Stomach (tissue), 4 donors: ENCODE data around the gene OR1S2.

Experiments
- POLR2A ChIP-seq, 4 donors: fragments of 450-650 bp; IDR thresholded peaks; one replicate each; pipeline ENCODE4 v1.6.1; 2016; ENCODE audit warnings: antibody characterized with exemption in 4 of 4, control low read depth in 2 of 4, mild to moderate bottlenecking in 1 of 4, moderate library complexity in 1 of 4
- POLR2AphosphoS5 ChIP-seq, 3 donors: sonication (generic); formaldehyde crosslinking; IDR thresholded peaks; one replicate each; pipeline ENCODE4 v1.6.1; 2016; ENCODE audit warnings: antibody characterized with exemption in 3 of 3
- TF ChIP-seq, protein P1 (sequence below), 7 experiments: fragments of 450-650 bp in 4 of 7; fragments of 200-600 bp in 3 of 7; sonication (generic) in 3 of 7; IDR thresholded peaks; one replicate each; pipeline ENCODE4 v1.5.1; 2016 to 2019; ENCODE audit warnings: antibody characterized with exemption in 7 of 7, control low read depth in 2 of 7, mild to moderate bottlenecking in 1 of 7

DNA sequence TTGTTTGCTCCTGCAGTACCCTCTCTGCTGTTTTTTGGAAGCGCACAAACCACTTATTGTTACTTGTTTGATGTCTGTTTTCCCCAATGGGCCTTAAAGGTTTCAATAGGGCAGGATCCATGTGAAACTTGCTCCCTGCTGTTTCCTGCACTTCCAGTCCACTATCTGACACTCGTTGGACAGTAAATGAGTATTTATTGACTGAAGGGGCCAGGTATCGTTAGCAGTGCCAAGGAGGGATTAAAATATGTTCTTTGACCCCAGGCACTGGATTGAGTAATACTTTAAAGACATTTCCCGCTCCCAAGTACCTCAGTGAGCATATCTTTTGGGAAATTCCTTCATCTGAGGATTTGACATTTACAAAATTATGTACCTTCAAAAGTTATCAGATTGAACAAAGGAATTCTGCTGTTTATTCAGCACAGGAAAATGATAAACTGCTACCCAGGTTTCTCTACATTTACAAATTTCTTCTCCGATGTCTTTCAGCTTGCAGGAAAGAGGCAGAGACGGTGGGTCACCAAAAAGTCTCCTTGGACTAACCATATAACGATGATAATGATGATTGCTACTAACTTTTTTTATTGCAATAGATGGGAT lies 38.3 kb downstream of the OR1S2 start:
- TF ChIP-seq POLR2AphosphoS5 (IDR thresholded peaks at IDR 0.05): no peak
- no peak for TF ChIP-seq POLR2A (IDR thresholded peaks at IDR 0.05)
- TF ChIP-seq, protein P1, sequence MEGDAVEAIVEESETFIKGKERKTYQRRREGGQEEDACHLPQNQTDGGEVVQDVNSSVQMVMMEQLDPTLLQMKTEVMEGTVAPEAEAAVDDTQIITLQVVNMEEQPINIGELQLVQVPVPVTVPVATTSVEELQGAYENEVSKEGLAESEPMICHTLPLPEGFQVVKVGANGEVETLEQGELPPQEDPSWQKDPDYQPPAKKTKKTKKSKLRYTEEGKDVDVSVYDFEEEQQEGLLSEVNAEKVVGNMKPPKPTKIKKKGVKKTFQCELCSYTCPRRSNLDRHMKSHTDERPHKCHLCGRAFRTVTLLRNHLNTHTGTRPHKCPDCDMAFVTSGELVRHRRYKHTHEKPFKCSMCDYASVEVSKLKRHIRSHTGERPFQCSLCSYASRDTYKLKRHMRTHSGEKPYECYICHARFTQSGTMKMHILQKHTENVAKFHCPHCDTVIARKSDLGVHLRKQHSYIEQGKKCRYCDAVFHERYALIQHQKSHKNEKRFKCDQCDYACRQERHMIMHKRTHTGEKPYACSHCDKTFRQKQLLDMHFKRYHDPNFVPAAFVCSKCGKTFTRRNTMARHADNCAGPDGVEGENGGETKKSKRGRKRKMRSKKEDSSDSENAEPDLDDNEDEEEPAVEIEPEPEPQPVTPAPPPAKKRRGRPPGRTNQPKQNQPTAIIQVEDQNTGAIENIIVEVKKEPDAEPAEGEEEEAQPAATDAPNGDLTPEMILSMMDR (IDR thresholded peaks at IDR 0.05): no peak
